K562 (cell line): ENCODE results near the gene SYNJ2. TPM values are rescaled to one million over a fixed set of nuclear protein-coding genes. Genes with fewer than 3 reads are reported as not detected.

Experiments used
- ARID1B ChIP-seq: fragments of 450-650 bp; IDR thresholded peaks from 2 replicates; pipeline ENCODE4 v1.6.1; 2016; ENCODE audit warnings: antibody characterized with exemption, mild to moderate bottlenecking, inconsistent platforms
- ATF2 ChIP-seq: sonication (generic); formaldehyde crosslinking; IDR thresholded peaks from 2 replicates; pipeline ENCODE4 v1.8.1; 2022; ENCODE audit warnings: missing genetic modification reagents
- ETS2 ChIP-seq: IDR thresholded peaks from 2 replicates; pipeline ENCODE4 v1.6.1; 2016; ENCODE audit warnings: borderline replicate concordance, missing genetic modification characterization, mild to moderate bottlenecking, moderate library complexity, missing compliant biosample characterization; ENCODE audit not compliant: poor library complexity, severe bottlenecking
- PBX2 ChIP-seq, 2 experiments: IDR thresholded peaks in 1 of 2; conservative IDR thresholded peaks in 1 of 2; 2 replicates each; pipeline ENCODE4 v1.6.1; 2016; ENCODE audit warnings: low read depth in 2 of 2, mild to moderate bottlenecking in 1 of 2, missing compliant biosample characterization in 1 of 2, missing genetic modification characterization in 1 of 2, moderate library complexity in 1 of 2
- PRDM10 ChIP-seq: fragments of 450-650 bp; IDR thresholded peaks from 2 replicates; pipeline ENCODE4 v1.6.1; 2018; ENCODE audit not compliant: partially characterized antibody
- RAD51 ChIP-seq: fragments of 450-650 bp; IDR thresholded peaks from 2 replicates; pipeline ENCODE4 v1.7.1; 2016; ENCODE audit warnings: low read depth, mild to moderate bottlenecking, borderline replicate concordance
- SMAD3 ChIP-seq: fragments of 450-650 bp; formaldehyde crosslinking; conservative IDR thresholded peaks from 2 replicates; pipeline ENCODE4 v1.4.0; 2020; ENCODE audit warnings: mild to moderate bottlenecking
- TSHZ1 ChIP-seq: fragments of 250-450 bp; sonication (Bioruptor Pico); IDR thresholded peaks from 2 replicates; pipeline ENCODE4 v1.4.0; 2020; ENCODE audit warnings: mild to moderate bottlenecking, moderate library complexity
- ZC3H11A ChIP-seq: IDR thresholded peaks from 2 replicates; pipeline ENCODE4 v1.6.1; 2012; ENCODE audit warnings: low read depth, low read length, improper control_type of control experiment
- ZNF23 ChIP-seq: fragments of 250-450 bp; sonication (Bioruptor Pico); IDR thresholded peaks from 2 replicates; pipeline ENCODE4 v1.4.0; 2020; ENCODE audit warnings: mild to moderate bottlenecking
- ZNF561 ChIP-seq: fragments of 450-650 bp; formaldehyde crosslinking; conservative IDR thresholded peaks from 2 replicates; pipeline ENCODE4 v1.4.0; 2020; ENCODE audit warnings: mild to moderate bottlenecking, moderate library complexity
- ZNF589 ChIP-seq: fragments of 200-800 bp; sonication (Bioruptor generic); IDR thresholded peaks from 2 replicates; pipeline ENCODE4 v1.6.1; 2016; ENCODE audit warnings: low read depth, missing genetic modification characterization, missing compliant biosample characterization
- ZZZ3 ChIP-seq: fragments of 450-650 bp; IDR thresholded peaks from 2 replicates; pipeline ENCODE4 v1.6.1; 2016; ENCODE audit warnings: antibody characterized with exemption, mild to moderate bottlenecking, moderate library complexity
- polyA plus RNA-seq, 8 experiments: library from polyadenylated mRNA; depleted of rRNA in 4 of 8; stranded (reverse) in 5 of 8; unstranded in 3 of 8; fragments of >200 nt; fragmentation: Nextera tagmentation in 2 of 8; fragmentation: Illumina TruSeq in 1 of 8; extraction: Ambion mirVana in 2 of 8; extraction: Trizol in 1 of 8; gene quantifications; 2 replicates each; pipeline versions ENCODE4 v1.2.1 to v1.2.3, GENCODE V29; 2011 to 2014; ENCODE audit warnings: inconsistent platforms in 1 of 8, missing spikeins in 1 of 8
- total RNA-seq, 7 experiments: library from RNA; depleted of rRNA in 6 of 7; stranded (reverse); fragments of >200 nt in 6 of 7; fragmentation: Illumina TruSeq in 2 of 7; extraction: Trizol in 2 of 7; gene quantifications; 2 replicates each; pipeline versions ENCODE4 v1.2.1 to v1.2.3, GENCODE V29; 2011 to 2021; ENCODE audit warnings: low replicate concordance in 1 of 7

SYNJ2 gene
- total and polyA plus RNA-seq, 9 of the 15 experiments (the other 6 are each of a cell fraction or from before 2014, with no cell fraction given) = 3.0 to 27.7 (median 17.8) TPM

DNA sequence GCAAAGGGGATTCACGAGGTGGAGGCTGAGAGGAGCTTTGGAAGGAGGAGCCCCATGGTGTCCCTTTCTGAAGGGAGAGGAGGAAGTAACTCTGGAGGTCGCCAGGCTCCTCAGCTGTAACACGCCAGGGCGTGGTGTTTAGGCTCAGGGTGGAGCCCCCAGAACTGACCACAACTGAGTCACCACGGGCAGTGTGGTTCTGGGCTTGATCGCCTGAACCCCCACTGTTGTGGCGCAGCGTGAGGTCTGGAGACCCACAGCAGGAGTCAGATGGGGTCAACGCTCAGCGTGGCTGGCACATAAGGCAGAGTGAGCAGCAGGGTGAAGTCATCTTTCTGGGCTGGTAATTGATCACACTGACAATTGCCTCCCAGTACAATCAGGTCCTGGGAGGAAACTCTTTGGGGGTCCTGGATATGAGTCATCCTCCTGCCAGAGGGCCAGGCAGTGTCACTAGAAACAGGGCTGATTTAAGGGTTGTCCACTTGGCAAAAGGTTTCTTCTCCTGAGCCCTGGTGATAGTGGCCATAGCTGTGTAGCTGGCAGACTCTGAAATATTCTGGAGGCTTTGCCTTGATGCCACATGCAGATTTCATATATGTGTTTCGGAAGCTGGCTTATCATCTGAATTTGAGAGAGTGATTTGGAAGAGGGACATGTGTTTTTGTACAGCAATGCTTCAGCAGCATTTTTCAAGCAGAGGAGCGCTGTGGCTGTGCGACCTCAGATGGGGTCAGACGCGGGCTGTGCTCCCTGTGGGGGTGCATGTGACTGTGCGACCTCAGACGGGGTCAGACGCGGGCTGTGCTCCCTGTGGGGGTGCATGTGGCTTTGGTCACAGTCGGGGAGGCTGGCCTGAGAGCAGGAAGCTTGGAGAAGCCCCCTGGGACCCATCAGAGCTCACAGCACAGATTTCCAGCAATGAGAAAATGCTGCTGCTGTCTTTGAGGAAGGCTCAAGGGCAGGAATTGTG lies 50.0 kb downstream of the SYNJ2 start (continued):
- TF ChIP-seq ATF2 (CRISPR knock-in tag) (peak; percentile 40; the same call in 1 of the 2 replicates), ZNF561 (CRISPR knock-in tag) (no peak), ZNF589 (CRISPR knock-in tag) (peak; percentile 44; the same call in 1 of the 2 replicates), PBX2 (CRISPR knock-in tag; IDR thresholded peaks at IDR 0.05; ENCODE audit: low read depth) (no peak), PBX2 (tag; conservative IDR thresholded peaks at IDR 0.05; ENCODE audit: low read depth) (peak; percentile 49), ETS2 (no peak), ZNF23 (CRISPR knock-in tag) (no peak), PRDM10 (no peak), TSHZ1 (CRISPR knock-in tag) (no peak), RAD51 (no peak), ZZZ3 (no peak), SMAD3 (no peak), ZC3H11A (no peak), ARID1B (peak; percentile 76)
